Activated CD8-positive, alpha-beta T cell treated with anti-CD3 and anti-CD28 coated beads for 36 hours (primary cell): ENCODE data around the gene FBXO34. TPM values are rescaled to one million over a fixed set of nuclear protein-coding genes. Genes with fewer than 3 reads are reported as not detected.

ENCODE experiments used
- ATAC-seq: fragments of 200-7000 bp; cut with Tn5 transposase; one replicate; pipeline ENCODE4 v1.10.0; 2021; ENCODE audit warnings: mild to moderate bottlenecking, moderate library complexity
- CTCF ChIA-PET: fragments of 350-600 bp; sonication (Branson Sonifier 250); formaldehyde crosslinking; loops from one replicate; lab custom pipeline; 2021; ENCODE audit warnings: antibody characterized with exemption; lab: Charles Lee
- POLR2A ChIA-PET: fragments of 350-600 bp; sonication (Branson Sonifier 250); formaldehyde crosslinking; loops from one replicate; lab custom pipeline; 2021; ENCODE audit warnings: antibody characterized with exemption; lab: Charles Lee
- DNase-seq: peaks from one replicate; pipeline ENCODE4 v3.0.0-alpha.2; 2020
- H3K27ac Mint-ChIP-seq: one replicate; pipeline ENCODE4 v1.8.0; 2021; ENCODE audit warnings: mild to moderate bottlenecking, mixed read lengths
- H3K27me3 Mint-ChIP-seq: one replicate; pipeline ENCODE4 v1.8.0; 2021; ENCODE audit warnings: mixed read lengths
- H3K36me3 Mint-ChIP-seq: one replicate; pipeline ENCODE4 v1.8.0; 2021; ENCODE audit warnings: low read depth, mixed read lengths
- H3K4me1 Mint-ChIP-seq: one replicate; pipeline ENCODE4 v1.8.0; 2021; ENCODE audit warnings: low read depth, mixed read lengths
- H3K4me3 Mint-ChIP-seq: one replicate; pipeline ENCODE4 v1.8.0; 2021; ENCODE audit warnings: mild to moderate bottlenecking, moderate library complexity, mixed read lengths
- H3K9me3 Mint-ChIP-seq: one replicate; pipeline ENCODE4 v1.8.0; 2021; ENCODE audit warnings: mixed read lengths
- CTCF ChIP-seq: fragments of 200-600 bp; IDR thresholded peaks from one replicate; pipeline ENCODE4 v1.8.0; 2022; ENCODE audit warnings: antibody characterized with exemption, mild to moderate bottlenecking
- intact Hi-C: fragments of 100-400 bp; cut with micrococcal nuclease; formaldehyde crosslinking; loops from one replicate; pipeline ENCODE4 v1.10.0; 2022
- total RNA-seq, 2 experiments: library from RNA; stranded (reverse); gene quantifications; one replicate each; pipeline ENCODE4 v1.2.3, GENCODE V29; 2021

Gene FBXO34
- total RNA-seq, 2 experiments from 2014 or later = 17.7 to 20.0 TPM

DNA sequence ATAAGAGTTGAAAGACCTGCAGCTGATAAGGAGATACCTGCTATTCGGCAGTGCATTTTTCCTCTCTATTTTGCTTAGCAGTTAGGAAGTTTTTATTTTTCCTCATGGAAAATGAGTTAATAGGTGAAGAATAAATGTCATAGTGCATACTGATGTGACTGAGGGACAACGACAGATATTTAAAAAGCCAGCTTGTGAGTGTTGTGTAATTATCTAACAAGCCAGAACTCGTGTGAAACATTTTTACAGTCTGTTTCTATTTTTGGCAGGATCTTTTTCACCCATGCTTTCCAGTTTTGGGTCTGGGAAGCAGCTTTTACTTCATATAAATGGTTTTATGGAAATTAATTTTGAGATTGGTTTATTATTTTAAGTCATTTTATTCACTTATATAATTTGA lies 2.9 kb downstream of the FBXO34 start:
- Mint-ChIP-seq H3K4me1 (peaks cover 62% of the 10 kb centered on the region), H3K27me3 (no peaks in the 10 kb centered on the region), H3K9me3 (no peaks in the 10 kb centered on the region), H3K27ac (no peak overlapping the region), H3K4me3 (no peak overlapping the region), H3K36me3 (peaks cover 5% of the 10 kb centered on the region)
- TF ChIP-seq CTCF = no peak
- CTCF ChIA-PET = interaction anchor here (0.9 to 5.8 kb wide), 6 partner anchors 60 to 179 kb away, joined by 3 to 87 read pairs (median 4); no protein-coding TSS in a partner anchor
- POLR2A ChIA-PET = interaction anchor here (1.5 kb wide), 1 partner anchor 74 kb away, joined by 3 read pairs; no protein-coding TSS in a partner anchor
- ATAC-seq = no peak
- intact Hi-C loops = loop anchor here (5.0 to 10.0 kb wide), 2 partner anchors 58 to 311 kb away; partner anchors contain the start of gene KTN1
- DNase-seq = no peak

GRCh38 chr14:55274751-55275150 lies 3.5 kb downstream of the FBXO34 start:
- H3K4me1 Mint-ChIP-seq = peaks cover 68% of the 10 kb centered on the region
- intact Hi-C loops = loop anchor here (5.0 to 10.0 kb wide), 2 partner anchors 58 to 310 kb away; partner anchors contain the start of gene KTN1
- POLR2A ChIA-PET = interaction anchor here (1.5 kb wide), 1 partner anchor 74 kb away, joined by 3 read pairs; no protein-coding TSS in a partner anchor
- no peaks in the 10 kb centered on the region for H3K9me3 Mint-ChIP-seq
- H3K4me3 Mint-ChIP-seq = no peak overlapping the region
- no peaks in the 10 kb centered on the region for H3K27me3 Mint-ChIP-seq
- ATAC-seq (no peak), DNase-seq (no peak)
- TF ChIP-seq CTCF = no peak
- CTCF ChIA-PET = interaction anchor here (0.6 to 5.8 kb wide), 8 partner anchors 18 to 180 kb away, joined by 3 to 87 read pairs (median 4); no protein-coding TSS in a partner anchor
- H3K36me3 Mint-ChIP-seq = peaks cover 9% of the 10 kb centered on the region
- H3K27ac Mint-ChIP-seq = no peak overlapping the region

DNA sequence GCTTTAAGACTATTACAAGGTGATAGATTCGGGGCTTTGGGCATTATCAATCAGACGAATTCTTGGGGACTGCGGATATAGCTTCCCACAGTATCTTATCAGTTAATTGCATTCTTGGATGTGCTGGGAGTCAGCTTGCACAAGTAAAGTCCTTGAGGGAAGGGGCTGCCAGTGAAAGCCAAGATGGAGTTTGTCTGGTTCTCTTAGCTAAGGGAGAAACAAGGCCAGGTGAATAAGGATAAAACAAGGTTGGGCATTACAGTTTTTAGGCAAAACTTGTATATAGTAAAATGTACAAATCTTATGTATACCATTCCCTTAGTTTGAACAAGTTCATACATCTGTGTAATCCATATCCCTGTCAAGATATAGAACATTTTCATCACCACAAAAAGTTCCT lies 5.5 kb downstream of the FBXO34 start:
- no peak overlapping the region for H3K27ac Mint-ChIP-seq

GRCh38 chr14:55277972-55278740 lies 6.9 kb downstream of the FBXO34 start:
- peaks cover 63% of the 10 kb centered on the region for H3K4me1 Mint-ChIP-seq
- ATAC-seq (peak; percentile 85), DNase-seq (peak; percentile 38)
- H3K4me3 Mint-ChIP-seq = peak overlapping the region; percentile 3
- POLR2A ChIA-PET = interaction anchor here (0.6 to 0.7 kb wide), 2 partner anchors 20 to 111 kb away, joined by 3 read pairs; no protein-coding TSS in a partner anchor
- H3K27ac Mint-ChIP-seq = peak overlapping the region; percentile 76
- H3K36me3 Mint-ChIP-seq = peaks cover 14% of the 10 kb centered on the region
- no peaks in the 10 kb centered on the region for H3K27me3 Mint-ChIP-seq
- CTCF ChIA-PET = interaction anchor here (1.1 to 3.9 kb wide), 2 partner anchors 55 to 76 kb away, joined by 4 to 17 read pairs; no protein-coding TSS in a partner anchor
- no peaks in the 10 kb centered on the region for H3K9me3 Mint-ChIP-seq
- TF ChIP-seq CTCF = no peak
- intact Hi-C loops = loop anchor here (10.0 kb wide), 1 partner anchor 307 kb away; the partner anchor contains the start of gene KTN1

More for the DNA sequence above, 5.5 kb downstream of the FBXO34 start:
- H3K4me1 Mint-ChIP-seq = peaks cover 66% of the 10 kb centered on the region
- no peak overlapping the region for H3K4me3 Mint-ChIP-seq
- H3K9me3 Mint-ChIP-seq = no peaks in the 10 kb centered on the region
- H3K27me3 Mint-ChIP-seq = no peaks in the 10 kb centered on the region
- peaks cover 14% of the 10 kb centered on the region for H3K36me3 Mint-ChIP-seq
- DNase-seq (no peak), ATAC-seq (no peak)
- ChIA-PET POLR2A (no interaction called here), CTCF (interaction anchor here (3.9 kb wide), 1 partner anchor 78 kb away, joined by 17 read pairs; no protein-coding TSS in a partner anchor)
- TF ChIP-seq CTCF = no peak
- intact Hi-C loops = loop anchor here (10.0 kb wide), 1 partner anchor 308 kb away; the partner anchor contains the start of gene KTN1
